A549 (cell line): ENCODE results near the gene ANKRD2.
"Not testable (repeated sequence)": the region's sequence is repeated elsewhere in the genome, so short reads cannot be mapped to it uniquely, and the experiment has no call there.

Experiments
- CHD4 ChIP-seq: fragments of 200-600 bp; sonication (generic); IDR thresholded peaks from 2 replicates; pipeline ENCODE4 v1.6.1; 2016; ENCODE audit warnings: antibody characterized with exemption, mild to moderate bottlenecking, borderline replicate concordance
- CTCF ChIP-seq: fragments of >200 bp; sonication (Bioruptor Twin); formaldehyde crosslinking; IDR thresholded peaks from 3 replicates; pipeline ENCODE4 v1.5.1; 2016
- EP300 ChIP-seq, 2 experiments: fragments of >200 bp; sonication (Bioruptor Twin); formaldehyde crosslinking; IDR thresholded peaks; 2 replicates in 1 of 2; 3 replicates in 1 of 2; pipeline ENCODE4 v1.6.1; 2016 to 2017
- POLR2A ChIP-seq: IDR thresholded peaks from 2 replicates; pipeline ENCODE4 v1.6.1; 2012; ENCODE audit warnings: mild to moderate bottlenecking, low read length
- RAD21 ChIP-seq, 2 experiments: fragments of >200 bp in 1 of 2; sonication (Bioruptor Twin) in 1 of 2; formaldehyde crosslinking in 1 of 2; IDR thresholded peaks in 1 of 2; conservative IDR thresholded peaks in 1 of 2; 2 replicates in 1 of 2; 3 replicates in 1 of 2; pipeline ENCODE4 v1.6.1; 2012 to 2018; ENCODE audit warnings: inconsistent platforms in 1 of 2
- TF ChIP-seq, protein P1 (sequence below): fragments of 250-450 bp; sonication (Bioruptor Pico); IDR thresholded peaks from 2 replicates; pipeline ENCODE4 v1.5.0; 2021; ENCODE audit warnings: mild to moderate bottlenecking, moderate library complexity, borderline replicate concordance

DNA sequence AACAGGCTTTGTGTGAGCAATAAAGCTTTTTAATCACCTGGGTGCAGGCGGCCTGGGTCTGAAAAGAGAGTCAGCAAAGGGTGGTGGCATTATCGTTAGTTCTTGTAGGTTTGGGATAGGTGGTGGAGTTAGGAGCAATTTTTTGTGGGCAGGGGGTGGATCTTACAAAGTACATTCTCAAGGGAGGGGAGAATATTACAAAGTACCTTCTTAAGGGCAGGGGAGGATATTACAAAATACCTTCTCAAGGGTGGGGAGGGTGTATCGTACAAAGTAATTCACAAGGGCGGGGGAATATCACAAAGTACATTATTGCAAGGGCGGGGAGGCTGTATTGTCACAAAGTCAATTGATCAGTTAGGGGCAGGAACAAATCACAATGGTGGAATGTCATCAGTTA is 10.2 kb upstream of the ANKRD2 start:
- not testable (repeated sequence) for TF ChIP-seq CTCF; POLR2A; RAD21 (conservative IDR thresholded peaks at IDR 0.05 in 1 of 2, IDR thresholded peaks at IDR 0.05 in 1 of 2); CHD4; EP300 (IDR thresholded peaks at IDR 0.05)
- TF ChIP-seq, protein P1, sequence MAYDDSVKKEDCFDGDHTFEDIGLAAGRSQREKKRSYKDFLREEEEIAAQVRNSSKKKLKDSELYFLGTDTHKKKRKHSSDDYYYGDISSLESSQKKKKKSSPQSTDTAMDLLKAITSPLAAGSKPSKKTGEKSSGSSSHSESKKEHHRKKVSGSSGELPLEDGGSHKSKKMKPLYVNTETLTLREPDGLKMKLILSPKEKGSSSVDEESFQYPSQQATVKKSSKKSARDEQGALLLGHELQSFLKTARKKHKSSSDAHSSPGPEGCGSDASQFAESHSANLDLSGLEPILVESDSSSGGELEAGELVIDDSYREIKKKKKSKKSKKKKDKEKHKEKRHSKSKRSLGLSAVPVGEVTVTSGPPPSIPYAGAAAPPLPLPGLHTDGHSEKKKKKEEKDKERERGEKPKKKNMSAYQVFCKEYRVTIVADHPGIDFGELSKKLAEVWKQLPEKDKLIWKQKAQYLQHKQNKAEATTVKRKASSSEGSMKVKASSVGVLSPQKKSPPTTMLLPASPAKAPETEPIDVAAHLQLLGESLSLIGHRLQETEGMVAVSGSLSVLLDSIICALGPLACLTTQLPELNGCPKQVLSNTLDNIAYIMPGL, result not testable (repeated sequence)
